ENCODE results near the gene ANP32A.

The ANP32A gene

GRCh38 chr15:68775236-68775577 is 45.5 kb downstream of the ANP32A start:
- no peak for TF ChIP-seq POLR2AphosphoS5 (IDR thresholded peaks at IDR 0.05; ENCODE audit: low read depth, low read length)
- no peak for TF ChIP-seq REST (IDR thresholded peaks at IDR 0.05; ENCODE audit: insufficient read depth in 1 of 2, low read depth in 2 of 2, low read length in 2 of 2)
- TF ChIP-seq SIN3A (IDR thresholded peaks at IDR 0.05; ENCODE audit: borderline replicate concordance, insufficient read depth, low read length): no peak
- no peak for TF ChIP-seq TAF1 (IDR thresholded peaks at IDR 0.05; ENCODE audit: borderline replicate concordance, insufficient read depth, low read length)
- no peak for TF ChIP-seq FOXP2 (optimal IDR thresholded peaks at IDR 0.05; ENCODE audit: borderline replicate concordance, extremely low read depth, extremely low read length, insufficient read depth)

GRCh38 chr15:68774521-68775235 is 46.0 kb downstream of the ANP32A start:
- TF ChIP-seq FOXP2 (optimal IDR thresholded peaks at IDR 0.05; ENCODE audit: borderline replicate concordance, extremely low read depth, extremely low read length, insufficient read depth): no peak
- TF ChIP-seq SIN3A (IDR thresholded peaks at IDR 0.05; ENCODE audit: borderline replicate concordance, insufficient read depth, low read length): no peak
- no peak for TF ChIP-seq REST (IDR thresholded peaks at IDR 0.05; ENCODE audit: insufficient read depth in 1 of 2, low read depth in 2 of 2, low read length in 2 of 2)
- TF ChIP-seq POLR2AphosphoS5 (IDR thresholded peaks at IDR 0.05; ENCODE audit: low read depth, low read length): no peak
- TF ChIP-seq TAF1 (IDR thresholded peaks at IDR 0.05; ENCODE audit: borderline replicate concordance, insufficient read depth, low read length): no peak

GRCh38 chr15:68774120-68774519 is 46.6 kb downstream of the ANP32A start:
- TF ChIP-seq FOXP2 (optimal IDR thresholded peaks at IDR 0.05; ENCODE audit: borderline replicate concordance, extremely low read depth, extremely low read length, insufficient read depth) (no peak), POLR2AphosphoS5 (IDR thresholded peaks at IDR 0.05; ENCODE audit: low read depth, low read length) (no peak), REST (IDR thresholded peaks at IDR 0.05; ENCODE audit: insufficient read depth in 1 of 2, low read depth in 2 of 2, low read length in 2 of 2) (no peak), TAF1 (IDR thresholded peaks at IDR 0.05; ENCODE audit: borderline replicate concordance, insufficient read depth, low read length) (no peak), SIN3A (IDR thresholded peaks at IDR 0.05; ENCODE audit: borderline replicate concordance, insufficient read depth, low read length) (no peak)

GRCh38 chr15:68773036-68773435 is 47.7 kb downstream of the ANP32A start:
- TF ChIP-seq SIN3A (IDR thresholded peaks at IDR 0.05; ENCODE audit: borderline replicate concordance, insufficient read depth, low read length): no peak
- no peak for TF ChIP-seq POLR2AphosphoS5 (IDR thresholded peaks at IDR 0.05; ENCODE audit: low read depth, low read length)

- TF ChIP-seq SIN3A (IDR thresholded peaks at IDR 0.05; ENCODE audit: borderline replicate concordance, insufficient read depth, low read length) (no peak), POLR2AphosphoS5 (IDR thresholded peaks at IDR 0.05; ENCODE audit: low read depth, low read length) (no peak), TAF1 (IDR thresholded peaks at IDR 0.05; ENCODE audit: borderline replicate concordance, insufficient read depth, low read length) (no peak), REST (IDR thresholded peaks at IDR 0.05; ENCODE audit: insufficient read depth in 1 of 2, low read depth in 2 of 2, low read length in 2 of 2) (no peak), FOXP2 (optimal IDR thresholded peaks at IDR 0.05; ENCODE audit: borderline replicate concordance, extremely low read depth, extremely low read length, insufficient read depth) (no peak)
Measured at GRCh38 chr15:68770216-68770615, 50.5 kb downstream of the ANP32A start.
